RPMI8226 (cell line): ENCODE data around the gene PRR12.

Experiments
- DNase-seq: peaks from one replicate; pipeline ENCODE4 v3.0.0-alpha.2; 2015

Gene PRR12

GRCh38 chr19:49651820-49652550, 61.0 kb downstream of the PRR12 start:
- DNase-seq: no peak

- DNase-seq: no peak
Measured at GRCh38 chr19:49652551-49653465, 61.8 kb downstream of the PRR12 start.

- DNase-seq: no peak
Measured at GRCh38 chr19:49653466-49653806, 62.5 kb downstream of the PRR12 start.

- DNase-seq: no peak
Measured at GRCh38 chr19:49654581-49654980, 63.6 kb downstream of the PRR12 start.

- no peak for DNase-seq
Measured at GRCh38 chr19:49655570-49656455, 64.8 kb downstream of the PRR12 start.

GRCh38 chr19:49656456-49657109, 65.6 kb downstream of the PRR12 start:
- DNase-seq: no peak

- DNase-seq: no peak
Measured at GRCh38 chr19:49657493-49658138, 66.6 kb downstream of the PRR12 start.

GRCh38 chr19:49658139-49658517, 67.1 kb downstream of the PRR12 start:
- DNase-seq: no peak

- DNase-seq: no peak
Measured at GRCh38 chr19:49658566-49659442, 67.8 kb downstream of the PRR12 start.

GRCh38 chr19:49660338-49660961, 69.5 kb downstream of the PRR12 start:
- no peak for DNase-seq

- no peak for DNase-seq
Measured at GRCh38 chr19:49662011-49662410, 71.0 kb downstream of the PRR12 start.

- DNase-seq: no peak
Measured at GRCh38 chr19:49663224-49663623, 72.2 kb downstream of the PRR12 start.

- DNase-seq: peak; percentile 88
Measured at GRCh38 chr19:49664171-49665035, 73.4 kb downstream of the PRR12 start.

GRCh38 chr19:49665036-49665350, 74.0 kb downstream of the PRR12 start:
- DNase-seq: no peak

- peak; percentile 99 for DNase-seq
Measured at GRCh38 chr19:49665351-49666119, 74.6 kb downstream of the PRR12 start, which contains the start of the genes BCL2L12 and IRF3. TSS of gene BCL2L12 (plus strand) at chr19:49665933. CDS start at chr19:49666693, 760 bp downstream. TSS of gene IRF3 (minus strand) at chr19:49665857. CDS start at chr19:49664838, 1,019 bp downstream.

GRCh38 chr19:49666120-49666444, 75.1 kb downstream of the PRR12 start:
- no peak for DNase-seq

- DNase-seq: no peak
Measured at GRCh38 chr19:49667473-49667872, 76.5 kb downstream of the PRR12 start.

- no peak for DNase-seq
Measured at GRCh38 chr19:49669516-49669915, 78.5 kb downstream of the PRR12 start.
